Measurements from ENCODE around the gene NHLRC4.
A peak's percentile ranks its signal among the peaks of the same experiment; 100 is the strongest.

Gene NHLRC4

DNA sequence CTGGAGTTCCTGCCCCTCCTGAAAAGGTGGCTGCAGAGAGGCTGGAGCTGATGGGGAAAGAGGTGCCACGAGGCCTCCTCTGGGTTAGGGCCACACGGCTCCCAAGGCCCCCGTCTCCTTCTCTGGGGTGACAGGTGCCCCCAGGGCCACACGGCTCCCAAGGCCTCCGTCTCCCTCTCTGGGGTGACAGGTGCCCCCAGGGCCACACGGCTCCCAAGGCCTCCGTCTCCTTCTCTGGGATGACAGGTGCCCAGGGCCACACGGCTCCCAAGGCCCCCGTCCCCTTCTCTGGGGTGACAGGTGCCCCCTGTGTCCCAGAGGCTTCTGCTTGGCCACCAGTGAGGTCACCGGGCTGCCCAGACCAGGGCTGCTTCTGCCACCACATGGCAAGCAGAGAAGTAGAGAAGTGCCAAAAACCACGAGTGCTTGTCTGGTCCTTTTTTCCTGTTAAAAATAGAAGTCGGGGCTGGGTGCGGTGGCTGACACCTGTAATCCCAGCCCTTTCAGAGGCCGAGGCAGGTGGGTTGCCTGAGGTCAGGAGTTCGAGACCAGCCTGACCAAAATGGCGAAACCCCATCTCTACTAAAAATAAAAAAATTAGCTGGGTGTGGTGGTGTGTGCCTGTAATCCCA is 35.2 kb upstream of the NHLRC4 start:
- DNase-seq: no peak

DNA sequence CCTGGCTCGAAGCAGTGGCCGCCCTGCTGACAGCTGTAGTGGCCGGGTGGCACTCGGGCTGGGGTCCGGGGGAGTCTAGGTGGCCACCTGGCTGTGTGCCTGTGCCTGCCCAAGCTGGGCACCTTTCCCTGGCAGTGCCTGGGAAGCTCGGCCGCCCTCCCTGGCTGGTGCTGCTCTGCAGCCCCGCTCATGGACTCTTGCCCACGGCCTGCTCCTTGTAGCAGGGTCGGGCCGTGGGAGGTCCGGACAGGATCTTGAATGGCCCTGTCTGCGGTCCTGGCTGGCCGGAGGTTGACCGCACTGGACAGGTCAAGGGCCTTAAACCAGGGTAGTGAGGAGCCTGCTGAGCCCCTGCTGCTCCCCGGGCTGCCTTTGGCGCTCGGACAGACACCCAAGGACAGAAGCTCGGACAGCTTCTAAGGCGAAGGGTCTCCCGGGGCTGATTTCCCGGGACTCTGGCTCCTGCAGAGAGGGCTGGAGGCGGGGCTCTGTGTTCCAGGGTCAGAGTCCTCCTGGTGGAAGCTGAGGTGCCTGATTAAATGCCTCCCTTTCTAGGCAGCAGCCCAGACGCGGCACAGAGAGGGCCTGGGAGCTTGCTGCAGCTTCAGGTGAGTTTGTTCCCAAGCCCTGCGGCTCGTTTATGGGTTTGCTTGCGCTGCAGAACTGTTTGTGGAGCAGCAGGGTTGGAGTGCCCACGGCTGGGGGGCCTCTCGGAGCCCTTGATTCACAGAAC is 33.2 kb upstream of the NHLRC4 start:
- DNase-seq: no peak

DNA sequence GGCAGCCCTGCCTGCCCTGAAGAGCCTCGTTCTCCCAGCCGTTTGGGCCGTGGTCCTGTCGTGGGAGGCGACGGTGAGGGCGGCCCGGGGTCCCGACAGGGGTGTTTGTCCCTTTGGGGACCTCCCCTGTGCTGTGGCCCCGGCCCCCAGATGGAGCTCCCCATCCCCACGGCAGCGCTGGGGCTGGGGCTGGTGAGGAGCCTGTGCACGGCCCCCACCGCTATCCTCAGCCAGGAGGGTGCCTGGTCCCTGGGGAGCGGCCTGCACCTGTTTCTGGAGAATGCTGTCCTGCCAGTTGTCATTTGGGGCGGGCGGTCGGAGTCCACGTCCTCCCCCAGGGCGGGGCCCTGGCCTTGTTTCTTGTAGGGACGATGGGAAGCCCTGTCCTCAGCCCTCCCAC is 32.7 kb upstream of the NHLRC4 start:
- DNase-seq: no peak

DNA sequence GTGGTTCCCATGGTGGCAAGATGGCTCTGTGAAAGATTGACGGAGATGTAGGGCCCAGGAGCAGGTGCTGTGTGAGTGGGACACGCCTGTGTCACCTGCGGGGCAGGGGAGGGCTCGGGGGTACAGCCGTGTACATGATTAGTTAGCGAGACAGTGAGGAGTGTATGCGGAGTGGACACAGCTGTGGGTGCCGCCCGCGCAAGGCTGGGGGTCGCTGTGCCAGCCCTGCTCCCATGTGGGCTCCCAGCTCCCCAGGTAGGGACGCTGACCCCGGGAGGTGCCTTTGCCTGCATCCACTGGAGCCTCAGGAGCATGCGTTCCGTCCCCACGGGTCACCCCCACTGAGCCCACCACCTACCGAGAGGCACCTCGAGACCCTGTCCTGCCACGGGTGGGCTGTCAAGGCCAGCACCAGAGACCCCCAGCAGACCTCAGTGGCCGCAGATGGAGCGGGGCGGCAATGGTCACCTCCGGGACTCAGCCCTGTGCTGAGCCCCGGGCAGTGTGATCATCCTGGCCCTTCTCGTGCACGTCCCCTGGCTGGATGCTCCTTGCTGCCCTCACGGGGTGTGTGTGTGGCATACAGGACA is 31.9 kb upstream of the NHLRC4 start:
- DNase-seq: no peak

DNA sequence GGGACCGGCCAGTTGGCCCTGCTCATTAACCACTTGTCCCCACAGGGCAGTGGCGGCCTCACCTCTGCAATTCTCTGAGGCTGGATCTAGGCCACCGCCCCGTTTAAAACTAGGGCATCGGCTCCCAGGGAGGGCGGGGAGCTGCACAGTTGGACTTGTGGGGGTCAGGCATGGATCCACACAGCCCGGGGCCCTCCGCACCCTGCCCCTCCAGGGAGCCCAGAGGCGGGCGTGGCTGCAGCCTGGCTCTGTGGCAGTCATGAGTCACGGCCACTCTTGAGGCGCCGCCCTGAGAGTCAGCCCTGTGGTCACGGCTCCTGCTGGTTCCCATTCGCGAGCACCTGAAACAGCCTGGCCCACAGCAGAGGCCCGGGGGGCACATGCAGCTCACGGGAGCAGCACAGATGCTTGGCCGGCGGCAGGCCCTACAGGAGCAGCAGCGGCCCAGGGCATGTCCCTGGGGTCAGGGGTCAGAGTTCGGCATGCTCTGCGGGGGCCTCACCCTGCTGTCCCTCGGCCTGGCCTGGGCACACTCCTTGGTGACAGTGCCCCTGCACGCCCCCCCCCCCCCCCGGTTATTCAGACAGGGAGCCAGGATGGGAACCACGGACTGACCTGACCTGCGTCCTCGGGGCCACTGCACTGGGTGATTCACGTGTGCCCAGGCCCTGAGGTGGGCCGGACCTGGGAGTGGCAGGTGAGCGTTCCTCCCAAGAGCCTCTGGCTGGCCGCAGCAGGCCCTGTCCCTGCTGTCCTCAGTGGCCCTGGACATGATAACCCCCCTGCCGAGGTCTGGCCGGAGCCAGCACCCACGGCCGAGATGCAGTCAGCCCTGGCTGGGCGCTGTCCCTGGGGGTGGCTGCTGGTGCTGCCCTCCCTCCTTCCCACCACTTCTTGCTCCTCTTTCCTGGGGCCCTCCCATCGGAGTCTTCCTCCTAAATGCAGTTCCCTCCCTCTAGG is 31.1 kb upstream of the NHLRC4 start:
- DNase-seq: no peak

DNA sequence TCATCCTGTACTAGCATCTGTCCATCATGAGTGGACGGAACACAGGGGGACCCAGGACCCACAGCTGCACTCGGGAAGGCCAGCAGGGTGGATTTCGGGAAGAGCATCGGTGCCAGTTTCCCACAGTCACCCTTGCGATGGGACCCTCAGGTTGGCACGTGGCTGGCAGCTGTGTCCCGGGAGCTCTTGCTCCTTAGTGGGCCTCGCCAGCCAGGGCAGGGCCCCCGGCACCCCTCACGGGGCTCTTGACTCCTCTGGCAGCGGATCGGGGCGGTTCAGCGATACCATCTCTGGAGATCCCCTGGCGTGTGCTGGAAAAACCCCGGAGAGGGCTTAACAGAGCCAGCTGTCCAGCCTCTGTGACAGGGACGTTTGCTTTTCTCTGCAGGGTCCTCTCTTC is 30.1 kb upstream of the NHLRC4 start:
- no peak for DNase-seq

DNA sequence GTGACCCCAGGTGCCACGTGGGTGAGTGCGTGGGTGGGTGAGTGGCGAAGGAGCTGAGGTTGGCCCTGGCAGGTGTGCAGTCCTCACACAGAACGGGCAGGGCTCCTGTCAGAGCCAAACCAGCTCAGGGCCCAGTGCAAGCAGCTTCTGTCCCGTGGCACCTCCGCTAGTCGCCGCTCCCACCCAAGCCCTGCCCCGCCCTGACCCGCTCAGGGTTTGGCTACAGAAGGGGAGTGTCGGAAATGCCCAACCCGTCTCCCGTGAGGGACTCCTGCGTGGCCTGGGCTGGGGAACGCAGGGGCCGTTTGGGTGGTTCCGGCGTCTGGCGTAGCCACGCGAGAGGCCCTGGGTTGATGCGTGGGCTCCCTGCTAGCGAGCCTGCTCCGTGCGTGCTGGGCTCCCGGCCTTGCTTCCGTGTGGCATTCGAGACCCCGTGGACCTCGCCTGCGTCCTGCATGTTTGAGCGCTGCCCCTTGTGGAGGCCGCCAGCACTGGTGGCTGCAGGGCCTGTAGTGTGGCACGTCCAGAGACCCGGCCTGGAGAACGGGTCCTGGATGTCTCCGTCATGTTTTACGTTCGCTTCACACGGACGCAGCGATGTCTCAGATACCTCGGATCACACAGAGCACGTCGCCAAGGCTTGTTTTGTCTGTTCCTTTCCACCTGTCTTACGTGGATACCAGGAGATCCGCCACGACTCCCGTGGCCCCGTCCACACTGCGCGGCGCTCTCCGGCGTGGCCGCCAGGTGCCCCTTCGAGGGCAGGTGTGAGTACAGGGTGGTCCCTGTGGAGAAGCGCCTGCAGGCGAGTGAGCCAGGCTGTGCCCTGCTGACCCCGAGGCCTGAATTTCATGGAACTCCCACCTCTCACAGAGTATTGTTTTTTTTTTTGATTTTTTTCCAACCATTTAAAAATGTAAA is 29.1 kb upstream of the NHLRC4 start:
- no peak for DNase-seq

DNA sequence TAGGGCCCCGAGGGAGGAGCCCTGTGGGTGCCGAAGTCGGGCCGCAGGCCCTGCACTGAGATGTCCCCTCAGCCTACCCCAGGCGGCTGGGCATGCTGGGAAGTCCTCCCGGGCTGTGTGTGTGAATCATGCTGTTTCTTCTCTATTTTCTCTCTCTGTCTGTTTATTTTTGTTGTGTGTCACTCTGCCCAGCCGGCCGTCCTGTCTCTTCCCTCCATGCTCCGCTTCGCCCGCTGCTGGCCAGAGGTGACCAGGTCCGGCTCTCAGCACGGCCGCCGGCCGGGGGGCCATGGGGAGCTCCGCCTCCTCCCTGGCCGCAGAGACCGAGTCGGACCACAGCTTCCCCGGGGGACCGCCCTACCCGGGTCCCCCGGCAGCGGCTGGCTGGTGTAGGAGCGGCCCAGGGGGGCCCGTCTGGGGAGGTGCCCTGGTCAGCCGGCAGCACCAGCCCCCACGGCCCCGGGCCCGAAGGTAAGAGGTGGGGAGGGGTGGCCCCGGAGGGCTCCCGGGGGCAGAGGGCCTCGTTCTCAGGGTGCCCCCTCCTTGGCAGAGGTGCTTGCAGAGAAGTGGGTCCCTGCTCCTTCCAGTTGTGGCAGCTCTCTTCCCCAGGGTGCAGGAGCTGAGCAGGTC is 26.8 kb upstream of the NHLRC4 start:
- DNase-seq: no peak

DNA sequence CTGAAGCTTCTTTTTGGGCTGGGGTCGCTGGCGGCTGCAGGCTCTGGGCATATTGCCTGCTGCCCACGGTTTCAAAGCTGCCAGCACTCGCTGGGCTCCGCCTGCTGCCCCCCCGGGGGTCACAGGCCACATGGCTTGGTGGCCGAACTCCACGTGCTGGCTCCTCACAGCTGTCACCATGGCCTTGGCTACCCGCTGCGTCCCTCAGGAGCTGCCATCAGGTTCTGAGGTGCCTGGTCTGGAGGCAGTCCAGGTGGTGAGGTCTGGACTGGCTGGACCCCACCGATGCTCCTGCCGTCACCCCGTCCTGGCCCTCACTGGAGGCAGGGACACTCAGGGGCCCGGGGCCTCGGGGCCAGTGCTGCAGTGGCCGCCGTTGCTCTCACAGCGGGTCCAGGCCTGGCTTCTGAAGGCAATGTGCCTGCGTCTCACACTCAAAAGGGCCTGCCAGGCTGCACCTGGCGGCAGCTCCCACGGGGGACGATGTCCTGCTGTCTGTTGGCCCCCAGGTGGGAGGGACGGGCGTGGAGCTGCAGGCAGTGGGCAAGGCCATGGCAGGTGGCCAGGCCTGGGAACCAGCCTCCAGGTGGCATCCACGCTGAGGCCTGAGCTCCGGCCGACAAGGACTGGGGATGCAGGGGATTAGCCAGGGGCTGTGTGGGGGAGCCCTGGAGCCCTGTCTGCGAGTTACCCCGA is 26.0 kb upstream of the NHLRC4 start:
- DNase-seq: no peak

DNA sequence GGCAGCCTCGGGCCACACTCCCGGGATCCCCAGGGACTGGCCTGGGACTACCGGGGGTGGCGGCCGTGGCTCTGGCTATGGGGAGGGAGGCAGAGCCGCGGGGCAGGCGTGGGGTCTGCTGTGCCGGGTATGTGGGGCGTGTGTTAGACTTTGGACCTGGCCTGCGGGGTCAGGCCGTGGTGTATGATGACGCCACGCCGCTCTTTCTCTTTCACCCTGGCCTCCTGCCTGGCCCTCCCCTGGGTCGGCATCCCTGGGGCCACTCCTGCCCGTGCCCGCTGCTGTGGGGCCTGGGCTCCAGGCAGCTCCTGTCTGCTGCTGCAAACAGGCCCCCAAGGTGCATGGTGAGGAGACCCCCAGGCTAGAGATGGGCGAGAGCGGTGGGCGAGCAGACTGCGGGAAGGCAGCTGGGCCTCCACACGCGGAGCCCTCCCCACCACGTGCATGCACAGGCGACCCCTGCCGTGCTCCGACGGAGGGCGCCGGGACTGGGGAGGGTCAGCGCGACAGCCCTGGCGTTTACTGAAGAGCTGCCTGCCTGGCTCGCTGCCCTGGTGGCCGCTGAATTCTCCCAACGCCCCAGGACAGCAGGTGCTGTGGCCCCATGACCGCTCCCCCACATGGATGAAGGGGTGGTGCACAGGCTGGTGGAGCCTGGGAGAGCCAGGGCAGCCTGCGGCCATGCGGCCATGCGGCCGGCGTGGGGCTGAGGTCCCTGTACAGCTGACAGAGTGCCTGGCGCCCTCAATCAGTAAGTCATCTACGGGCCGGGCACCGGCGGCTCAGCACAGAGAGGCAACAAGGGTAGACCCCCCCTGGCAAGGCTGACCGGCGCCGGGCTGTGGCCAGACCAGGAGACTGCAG is 23.3 kb upstream of the NHLRC4 start:
- DNase-seq: no peak

DNA sequence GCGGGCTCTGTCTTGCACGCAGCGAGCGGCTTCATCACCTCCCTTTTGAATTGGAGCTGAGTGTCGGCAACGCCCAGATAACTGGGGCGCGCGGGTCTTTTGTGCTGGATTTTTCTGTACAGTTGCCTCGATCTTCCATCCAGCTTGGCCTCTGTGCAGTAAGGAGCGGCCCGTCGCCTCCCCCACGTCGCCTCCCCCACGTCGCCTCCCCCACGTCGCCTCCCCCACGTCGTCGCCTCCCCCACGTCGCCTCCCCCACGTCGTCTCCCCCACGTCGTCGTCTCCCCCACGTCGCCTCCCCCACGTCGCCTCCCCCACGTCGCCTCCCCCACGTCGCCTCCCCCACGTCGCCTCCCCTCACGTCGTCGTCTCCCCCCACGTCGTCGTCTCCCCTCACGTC is 22.3 kb upstream of the NHLRC4 start:
- DNase-seq: no peak

DNA sequence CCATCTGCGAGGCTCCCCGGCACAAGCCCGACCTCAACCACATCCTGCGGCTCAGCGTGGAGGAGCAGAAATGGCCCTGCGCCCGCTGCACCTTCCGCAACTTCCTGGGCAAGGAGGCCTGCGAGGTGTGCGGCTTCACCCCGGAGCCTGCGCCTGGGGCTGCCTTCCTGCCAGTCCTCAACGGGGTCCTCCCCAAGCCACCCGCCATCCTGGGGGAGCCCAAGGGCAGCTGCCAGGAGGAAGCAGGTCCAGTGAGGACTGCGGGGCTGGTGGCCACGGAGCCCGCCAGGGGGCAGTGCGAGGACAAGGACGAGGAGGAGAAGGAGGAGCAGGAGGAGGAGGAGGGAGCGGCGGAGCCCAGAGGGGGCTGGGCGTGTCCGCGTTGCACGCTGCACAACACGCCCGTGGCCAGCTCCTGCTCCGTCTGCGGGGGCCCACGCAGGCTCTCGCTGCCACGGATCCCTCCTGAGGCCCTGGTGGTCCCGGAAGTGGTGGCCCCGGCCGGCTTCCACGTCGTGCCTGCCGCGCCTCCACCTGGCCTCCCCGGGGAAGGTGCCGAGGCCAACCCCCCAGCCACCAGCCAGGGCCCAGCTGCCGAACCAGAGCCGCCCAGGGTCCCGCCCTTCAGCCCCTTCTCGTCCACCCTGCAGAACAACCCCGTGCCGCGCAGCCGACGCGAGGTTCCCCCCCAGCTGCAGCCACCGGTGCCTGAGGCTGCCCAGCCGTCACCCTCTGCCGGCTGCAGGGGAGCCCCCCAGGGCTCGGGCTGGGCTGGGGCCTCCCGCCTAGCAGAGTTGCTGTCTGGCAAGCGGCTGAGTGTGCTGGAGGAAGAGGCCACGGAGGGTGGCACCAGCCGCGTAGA is 19.7 kb upstream of the NHLRC4 start:
- DNase-seq: peak; percentile 85

DNA sequence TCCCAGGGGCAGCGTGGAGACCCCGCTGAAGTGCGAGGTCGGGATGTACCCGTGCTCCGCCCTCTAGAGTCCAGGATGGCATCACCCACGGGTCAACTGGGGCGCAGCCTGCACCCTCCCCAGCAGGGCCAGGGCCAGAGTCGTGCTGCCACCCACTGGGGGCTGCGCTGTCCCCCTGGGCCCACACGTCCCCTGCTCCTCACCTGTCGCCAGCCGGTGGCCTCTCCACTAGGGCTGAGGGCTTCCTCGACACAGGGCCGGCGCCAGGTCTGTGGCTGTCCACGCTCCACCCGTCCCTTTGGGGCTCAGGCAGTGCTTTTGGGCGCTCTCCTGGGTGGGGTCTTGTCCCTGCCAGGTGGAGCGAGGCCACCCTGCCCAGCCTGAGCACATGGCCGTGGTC is 18.2 kb upstream of the NHLRC4 start:
- DNase-seq: no peak

DNA sequence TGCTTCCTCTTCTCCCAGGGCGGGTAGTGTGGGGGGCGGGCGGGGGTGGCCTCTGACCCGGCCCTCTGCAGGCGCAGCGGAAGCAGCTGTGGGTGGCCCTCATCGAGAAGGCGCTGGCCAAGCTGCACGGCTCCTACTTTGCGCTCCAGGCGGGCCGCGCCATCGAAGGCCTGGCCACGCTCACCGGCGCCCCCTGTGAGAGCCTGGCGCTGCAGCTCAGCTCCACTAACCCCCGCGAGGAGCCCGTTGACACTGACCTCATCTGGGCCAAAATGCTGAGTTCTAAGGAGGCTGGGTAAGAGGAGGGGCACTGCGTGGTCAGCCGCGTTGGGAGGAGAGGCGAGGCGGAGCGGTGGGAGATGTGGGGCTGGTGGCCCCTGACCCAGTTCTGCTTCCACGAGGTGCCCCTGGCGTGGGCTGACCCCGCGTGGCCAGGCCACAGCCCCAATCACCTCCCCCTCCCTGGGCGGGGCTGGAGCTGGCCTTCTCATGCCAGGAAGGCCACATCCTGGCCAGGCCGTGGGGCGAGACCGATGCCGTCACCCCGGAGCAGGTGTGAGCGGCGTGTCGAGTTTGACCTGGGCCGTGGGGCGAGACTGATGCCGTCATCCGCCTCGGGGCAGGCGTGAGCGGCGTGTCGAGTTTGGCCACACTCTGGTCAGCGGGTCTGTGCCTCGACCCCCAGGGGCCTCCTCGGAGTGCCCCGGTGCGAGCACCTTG is 17.1 kb upstream of the NHLRC4 start:
- DNase-seq: no peak

DNA sequence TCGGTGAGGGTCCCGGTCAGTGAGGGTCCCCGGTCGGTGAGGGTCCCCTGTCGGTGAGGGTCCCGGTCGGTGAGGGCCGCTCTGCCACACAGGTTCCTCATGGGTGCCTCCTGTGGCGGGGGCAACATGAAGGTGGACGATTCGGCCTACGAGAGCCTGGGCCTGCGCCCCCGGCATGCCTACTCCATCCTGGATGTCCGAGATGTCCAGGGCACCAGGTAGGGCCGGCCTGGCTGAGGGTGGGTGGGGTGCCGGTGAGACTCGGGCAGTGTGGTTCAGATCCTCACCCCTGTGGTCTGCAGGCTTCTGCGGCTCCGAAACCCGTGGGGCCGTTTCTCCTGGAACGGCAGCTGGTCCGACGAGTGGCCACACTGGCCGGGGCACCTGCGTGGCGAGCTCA is 15.6 kb upstream of the NHLRC4 start:
- no peak for DNase-seq

DNA sequence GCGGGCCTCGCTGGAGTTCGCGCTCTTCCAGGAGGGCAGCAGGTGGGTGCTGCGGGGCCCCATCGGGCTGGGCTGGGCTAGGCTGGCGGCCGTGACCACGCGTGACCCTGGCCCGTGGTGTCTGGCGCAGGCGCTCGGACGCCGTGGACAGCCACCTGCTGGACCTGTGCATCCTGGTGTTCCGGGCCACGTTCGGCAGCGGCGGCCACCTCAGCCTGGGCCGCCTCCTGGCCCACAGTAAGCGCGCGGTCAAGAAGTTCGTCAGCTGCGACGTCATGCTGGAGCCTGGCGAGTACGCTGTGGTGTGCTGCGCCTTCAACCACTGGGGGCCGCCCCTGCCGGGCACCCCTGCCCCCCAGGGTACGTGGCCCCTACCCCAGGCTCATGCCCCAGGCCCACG is 14.6 kb upstream of the NHLRC4 start:
- DNase-seq: no peak

DNA sequence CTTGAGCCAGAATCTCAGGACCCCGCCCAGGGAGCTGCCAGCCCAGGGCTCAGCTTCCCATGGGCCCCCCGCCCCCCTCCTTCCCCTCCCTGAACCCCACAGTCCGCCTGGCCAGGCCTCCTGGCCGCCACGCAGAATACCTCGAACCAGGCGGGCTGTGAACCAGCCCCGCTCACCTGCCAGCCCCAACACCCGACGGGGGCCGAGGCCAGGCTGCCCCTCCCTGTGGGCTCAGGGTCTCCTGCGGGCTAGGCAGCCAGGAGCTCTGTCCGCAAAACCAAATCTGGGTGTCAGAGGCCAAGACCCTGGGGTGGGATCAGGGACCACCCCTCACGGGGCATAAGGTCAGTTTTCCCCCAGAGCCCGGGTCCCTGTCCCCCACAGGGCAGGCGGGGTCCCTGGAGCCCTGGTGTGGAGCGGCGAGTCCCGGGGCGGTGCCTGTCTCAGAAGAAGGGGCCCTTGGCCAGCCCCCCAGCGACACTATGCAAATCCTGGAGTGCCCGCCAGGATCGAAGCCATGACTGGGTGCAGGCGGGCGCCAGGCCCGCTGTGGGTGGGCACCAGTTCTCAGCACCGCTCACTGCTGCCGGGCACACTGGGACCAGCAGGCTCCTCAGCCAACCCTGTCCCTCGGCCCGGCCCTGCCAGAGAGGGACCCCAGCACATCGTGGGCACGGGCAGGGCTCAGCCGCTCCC is 13.1 kb upstream of the NHLRC4 start:
- no peak for DNase-seq

DNA sequence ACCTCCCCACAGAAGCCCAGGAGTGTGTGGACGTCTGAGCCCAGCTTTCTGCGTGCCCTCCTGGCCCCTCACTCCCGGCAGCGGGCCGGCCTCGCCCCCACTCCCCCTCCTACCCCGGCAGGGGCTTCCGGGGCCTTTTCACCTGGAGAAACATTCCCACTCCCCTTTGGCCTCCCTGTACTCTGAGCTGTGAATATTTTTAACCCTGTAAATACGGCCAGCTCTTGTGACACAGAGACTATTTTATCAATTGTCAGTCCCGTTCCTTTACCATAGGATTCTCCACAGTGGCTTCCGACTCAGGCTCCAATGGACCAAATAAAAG is 12.5 kb upstream of the NHLRC4 start:
- DNase-seq: no peak

Measured in activated effector memory CD4-positive, alpha-beta T cell treated with anti-CD3 and anti-CD28 coated beads, Interleukin-2, amount 50 U/mL, for 16 hours (primary cell).